HG03575 (cell line): ENCODE data around the gene POLG.

Experiments used
- ATAC-seq: cut with Tn5 transposase; IDR thresholded peaks from one replicate; pipeline ENCODE4 v1.9.1; 2021; ENCODE audit not compliant: unreplicated experiment, insufficient number of reproducible peaks, low FRiP score; ENCODE audit errors: extremely low read depth

Gene POLG

GRCh38 chr15:89330881-89331595 lies 3.6 kb downstream of the POLG start:
- ATAC-seq, result no peak

GRCh38 chr15:89330119-89330518 lies 4.5 kb downstream of the POLG start:
- ATAC-seq, result no peak

GRCh38 chr15:89329329-89330084 lies 5.1 kb downstream of the POLG start:
- ATAC-seq, result no peak

GRCh38 chr15:89328398-89329254 lies 6.0 kb downstream of the POLG start:
- ATAC-seq, result no peak

DNA sequence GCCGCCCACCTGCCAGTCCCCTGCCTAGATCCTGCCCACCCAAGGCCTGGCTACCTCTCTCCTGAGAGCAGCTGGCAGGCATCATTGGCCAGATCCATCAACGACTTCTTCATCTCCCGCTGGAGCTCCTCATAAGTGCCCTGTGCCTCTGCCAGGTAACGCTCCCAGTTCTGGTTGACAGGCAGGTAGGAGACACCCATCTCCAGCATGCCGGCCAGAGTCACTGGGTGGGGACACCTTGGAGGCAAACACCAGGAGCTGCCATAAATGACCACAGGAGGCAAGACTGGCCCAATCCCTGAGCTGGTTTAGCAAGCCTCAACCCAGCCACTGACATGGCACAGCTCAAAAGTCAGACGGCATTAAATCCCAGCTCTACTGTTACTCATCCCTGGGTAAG lies 7.5 kb downstream of the POLG start:
- no peak for ATAC-seq

GRCh38 chr15:89326316-89326715 lies 8.3 kb downstream of the POLG start:
- ATAC-seq, result no peak

DNA sequence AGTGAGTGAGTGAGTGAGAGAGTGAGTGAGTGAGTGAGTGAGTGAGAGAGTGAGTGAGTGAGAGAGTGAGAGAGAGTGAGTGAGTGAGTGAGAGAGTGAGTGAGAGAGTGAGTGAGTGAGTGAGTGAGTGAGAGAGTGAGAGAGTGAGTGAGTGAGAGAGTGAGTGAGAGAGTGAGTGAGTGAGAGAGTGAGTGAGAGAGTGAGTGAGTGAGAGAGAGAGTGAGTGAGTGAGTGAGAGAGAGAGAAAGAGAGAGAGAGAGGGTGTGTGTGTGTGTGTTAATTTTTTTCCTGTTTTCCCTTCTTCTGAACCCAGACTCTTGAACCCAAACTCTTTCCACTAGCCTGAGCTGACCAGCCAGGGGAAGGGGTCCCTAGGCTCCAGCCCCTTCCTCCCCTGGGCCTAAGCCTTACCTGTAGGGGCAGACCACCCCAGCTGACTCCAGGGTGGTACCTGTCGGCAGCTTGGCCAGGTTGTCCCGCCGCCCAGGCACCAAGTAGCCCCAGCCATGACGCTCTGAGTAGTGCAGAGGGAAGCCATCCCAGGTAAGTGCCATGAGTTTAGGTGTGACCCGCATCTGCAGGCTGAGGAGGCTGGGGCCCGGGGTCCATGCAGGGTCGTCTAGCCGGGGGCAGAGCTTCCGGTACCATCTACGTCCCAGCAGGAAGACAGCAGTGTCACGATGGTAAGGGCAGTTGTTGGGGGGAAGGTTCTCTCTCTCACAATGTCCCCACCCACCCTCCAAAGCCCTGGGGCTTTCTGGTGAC lies 9.4 kb downstream of the POLG start:
- no peak for ATAC-seq

- no peak for ATAC-seq
Observed at GRCh38 chr15:89323825-89324224, 10.8 kb downstream of the POLG start.

DNA sequence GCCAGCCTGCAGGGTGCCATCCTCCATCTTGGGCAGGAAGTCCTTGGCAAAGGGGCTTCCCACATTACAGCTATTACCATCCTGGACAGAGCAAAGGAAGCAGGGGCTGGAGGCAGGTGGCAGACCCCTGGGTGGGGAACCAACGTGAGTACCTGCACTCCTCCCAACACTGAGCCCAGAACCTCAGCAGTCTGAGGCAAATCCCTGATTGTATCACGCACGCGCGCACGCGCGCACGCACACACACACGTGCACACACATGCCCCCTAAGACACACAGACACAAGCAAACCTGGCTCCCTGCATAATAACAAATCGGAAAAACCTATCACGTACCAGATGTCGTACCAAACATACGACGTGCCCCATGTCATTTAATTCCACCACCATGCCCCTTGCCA lies 11.8 kb downstream of the POLG start:
- ATAC-seq, result no peak

- ATAC-seq, result no peak
Observed at GRCh38 chr15:89321521-89322410, 12.9 kb downstream of the POLG start.

GRCh38 chr15:89320200-89320599 lies 14.4 kb downstream of the POLG start:
- no peak for ATAC-seq

GRCh38 chr15:89319678-89320077 lies 14.9 kb downstream of the POLG start:
- no peak for ATAC-seq

GRCh38 chr15:89317186-89317720 lies 17.4 kb downstream of the POLG start:
- ATAC-seq, result no peak

- no peak for ATAC-seq
Observed at GRCh38 chr15:89316504-89316903, 18.1 kb downstream of the POLG start.

DNA sequence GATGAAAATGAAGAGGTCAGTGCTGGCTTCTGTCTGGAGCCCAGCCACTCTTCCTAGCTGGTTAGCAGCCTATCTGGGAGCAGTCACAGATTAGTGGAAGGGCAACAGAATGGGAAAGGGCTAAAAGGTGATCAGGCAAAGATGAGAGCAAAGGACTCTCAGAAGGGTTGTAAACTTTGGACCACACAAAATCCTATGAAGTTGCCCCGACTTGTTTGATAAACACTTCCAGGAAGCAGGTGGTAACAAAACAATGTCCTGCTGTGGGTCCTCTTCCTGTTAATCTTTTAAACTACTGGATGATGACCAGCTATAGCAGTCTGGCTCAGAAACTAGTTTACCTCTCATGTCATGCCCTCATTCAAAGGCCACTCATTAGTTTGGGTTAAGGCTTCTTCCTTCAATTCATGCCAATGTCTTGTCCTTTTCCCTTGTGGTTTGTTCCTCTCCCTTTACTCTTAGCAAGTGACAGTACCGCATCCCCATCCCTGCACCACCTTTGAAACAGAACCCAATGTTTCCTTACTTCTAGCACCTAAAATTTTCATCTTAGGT lies 19.2 kb downstream of the POLG start:
- ATAC-seq, result no peak

- ATAC-seq, result no peak
Observed at GRCh38 chr15:89309993-89310392, 24.6 kb downstream of the POLG start.

DNA sequence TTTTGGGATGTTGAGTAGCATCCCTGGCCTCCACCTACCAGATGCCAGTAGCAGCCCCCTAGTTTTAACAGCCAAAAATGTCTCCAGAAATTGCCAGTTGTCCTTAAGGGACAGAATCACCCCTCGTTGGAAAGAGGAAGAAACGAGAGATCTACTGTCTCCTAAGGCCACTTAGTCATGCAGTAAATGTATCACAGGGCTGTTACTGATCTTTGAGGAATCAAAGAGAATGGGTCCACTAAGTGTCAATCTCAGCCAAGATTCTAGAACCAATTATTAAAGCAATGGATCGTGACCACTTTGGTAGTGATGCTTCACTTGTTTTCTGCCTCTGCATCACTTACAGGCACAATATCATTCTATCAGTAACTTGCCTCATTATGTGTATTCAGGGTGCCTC lies 26.4 kb downstream of the POLG start:
- no peak for ATAC-seq

GRCh38 chr15:89307791-89308190 lies 26.8 kb downstream of the POLG start:
- no peak for ATAC-seq
